GM18951 (cell line): ENCODE results near the gene NCOA7.

Experiments
- POLR2A ChIP-seq: IDR thresholded peaks from 4 replicates; pipeline ENCODE4 v1.6.1; 2011; ENCODE audit warnings: mild to moderate bottlenecking; ENCODE audit not compliant: insufficient read length, insufficient read depth; ENCODE audit errors: extremely low read depth
- in situ Hi-C: fragments of 300-500 bp; cut with MboI; formaldehyde crosslinking; loops from one replicate; pipeline ENCODE4 v1.12.0; 2022; ENCODE audit warnings: low sequenced_read_pairs, mixed read lengths, inconsistent platforms; ENCODE audit not compliant: unreplicated experiment

Gene NCOA7

GRCh38 chr6:125791151-125791819 is 525 bp downstream of the NCOA7 start:
- in situ Hi-C loops: no loop called here

GRCh38 chr6:125791820-125792165 is 1.0 kb downstream of the NCOA7 start:
- in situ Hi-C loops: no loop called here
- TF ChIP-seq POLR2A: no peak

More at GRCh38 chr6:125791151-125791819, 525 bp downstream of the NCOA7 start:
- no peak for TF ChIP-seq POLR2A

- TF ChIP-seq POLR2A: no peak
- in situ Hi-C loops: no loop called here
Measured at GRCh38 chr6:125792172-125792571, 1.4 kb downstream of the NCOA7 start.

- no peak for TF ChIP-seq POLR2A
- in situ Hi-C loops: no loop called here
Measured at GRCh38 chr6:125792680-125793079, 1.9 kb downstream of the NCOA7 start.

- in situ Hi-C loops: no loop called here
- TF ChIP-seq POLR2A: no peak
Measured at GRCh38 chr6:125793280-125793679, 2.5 kb downstream of the NCOA7 start.

GRCh38 chr6:125793863-125794262 is 3.1 kb downstream of the NCOA7 start:
- no peak for TF ChIP-seq POLR2A
- in situ Hi-C loops: no loop called here

- no peak for TF ChIP-seq POLR2A
- in situ Hi-C loops: no loop called here
Measured at GRCh38 chr6:125794342-125795137, 3.8 kb downstream of the NCOA7 start.

GRCh38 chr6:125795301-125795700 is 4.5 kb downstream of the NCOA7 start:
- in situ Hi-C loops: no loop called here
- no peak for TF ChIP-seq POLR2A

GRCh38 chr6:125797120-125797885 is 6.5 kb downstream of the NCOA7 start:
- no peak for TF ChIP-seq POLR2A
- in situ Hi-C loops: no loop called here

GRCh38 chr6:125797886-125798444 is 7.2 kb downstream of the NCOA7 start:
- no peak for TF ChIP-seq POLR2A
- in situ Hi-C loops: no loop called here

- in situ Hi-C loops: no loop called here
- TF ChIP-seq POLR2A: no peak
Measured at GRCh38 chr6:125798734-125799508, 8.2 kb downstream of the NCOA7 start.

- in situ Hi-C loops: no loop called here
- no peak for TF ChIP-seq POLR2A
Measured at GRCh38 chr6:125802383-125802782, 11.6 kb downstream of the NCOA7 start.
